ENCODE measurements around the gene SOS1. TPM values are rescaled to one million over a fixed set of nuclear protein-coding genes. Genes with fewer than 3 reads are reported as not detected.

SOS1 gene
- total RNA-seq, 4 donors from 2014 or later: 13.3 to 107 (median 40.8) TPM

- Histone ChIP-seq H3K27ac (no peak overlapping the region), H3K4me3 (no peak overlapping the region), H3K27me3 (no peaks in the 10 kb centered on the region), H3K36me3 (no peaks in the 10 kb centered on the region), H3K4me1 (no peaks in the 10 kb centered on the region), H3K9me3 (no peaks in the 10 kb centered on the region)
- intact Hi-C loops (cut with DNase I; ENCODE audit: low total_unique reads): no loop called here
- TF ChIP-seq CTCF (IDR thresholded peaks at IDR 0.05): no peak
- no peak for TF ChIP-seq POLR2A (IDR thresholded peaks at IDR 0.05)
- no peak for DNase-seq
Measured at GRCh38 chr2:39150890-39151497, 30.1 kb upstream of the SOS1 start.

- Histone ChIP-seq H3K36me3 (no peaks in the 10 kb centered on the region), H3K27ac (no peak overlapping the region), H3K9me3 (no peaks in the 10 kb centered on the region), H3K4me1 (no peaks in the 10 kb centered on the region), H3K4me3 (no peak overlapping the region), H3K27me3 (no peaks in the 10 kb centered on the region)
- intact Hi-C loops (cut with DNase I; ENCODE audit: low total_unique reads): no loop called here
- no peak for TF ChIP-seq POLR2A (IDR thresholded peaks at IDR 0.05)
- no peak for TF ChIP-seq CTCF (IDR thresholded peaks at IDR 0.05)
- no peak for DNase-seq
Measured at GRCh38 chr2:39150102-39150562, 29.3 kb upstream of the SOS1 start.

- intact Hi-C loops (cut with DNase I; ENCODE audit: low total_unique reads): no loop called here
- no peak for DNase-seq
- no peaks in the 10 kb centered on the region for H3K36me3 ChIP-seq
- no peaks in the 10 kb centered on the region for H3K27me3 ChIP-seq
- no peaks in the 10 kb centered on the region for H3K9me3 ChIP-seq
- no peaks in the 10 kb centered on the region for H3K4me1 ChIP-seq
- TF ChIP-seq POLR2A (IDR thresholded peaks at IDR 0.05): no peak
- no peak for TF ChIP-seq CTCF (IDR thresholded peaks at IDR 0.05)
- no peak overlapping the region for H3K4me3 ChIP-seq
- H3K27ac ChIP-seq: no peak overlapping the region
Measured at GRCh38 chr2:39146630-39147029, 25.8 kb upstream of the SOS1 start.

DNA sequence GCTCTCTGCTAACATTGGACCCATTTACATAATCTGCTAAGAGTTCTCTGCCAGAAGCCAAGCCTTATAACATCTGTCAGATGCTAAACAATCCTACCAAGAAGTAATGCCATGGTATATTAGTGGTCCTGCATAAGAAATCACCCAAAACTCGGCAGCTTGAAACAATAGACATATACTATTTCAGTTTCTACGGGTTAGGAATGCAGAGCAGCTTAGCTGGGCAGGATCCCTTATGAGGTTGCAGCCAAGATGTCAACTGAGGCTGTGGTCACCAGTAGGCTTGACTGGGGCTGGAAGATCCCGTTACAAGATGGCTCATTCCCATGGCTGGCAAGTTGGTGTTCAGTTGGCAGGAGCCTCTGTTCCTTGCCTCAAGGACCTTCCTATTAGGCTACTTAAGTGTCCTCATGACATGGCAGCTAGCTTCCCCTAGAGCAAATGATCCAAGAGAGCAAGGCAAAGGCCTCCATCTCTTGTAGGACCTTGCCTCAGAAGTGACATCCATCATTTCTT is 25.1 kb upstream of the SOS1 start:
- H3K9me3 ChIP-seq: no peaks in the 10 kb centered on the region
- H3K4me1 ChIP-seq: no peaks in the 10 kb centered on the region
- no peak for DNase-seq
- no peak overlapping the region for H3K4me3 ChIP-seq
- no peaks in the 10 kb centered on the region for H3K36me3 ChIP-seq
- intact Hi-C loops (cut with DNase I; ENCODE audit: low total_unique reads): no loop called here
- H3K27me3 ChIP-seq: no peaks in the 10 kb centered on the region
- no peak overlapping the region for H3K27ac ChIP-seq
- TF ChIP-seq POLR2A (IDR thresholded peaks at IDR 0.05) (no peak), CTCF (IDR thresholded peaks at IDR 0.05) (no peak)

- TF ChIP-seq CTCF (IDR thresholded peaks at IDR 0.05) (no peak), POLR2A (IDR thresholded peaks at IDR 0.05) (no peak)
- intact Hi-C loops (cut with DNase I; ENCODE audit: low total_unique reads): no loop called here
- H3K4me3 ChIP-seq: no peak overlapping the region
Measured at GRCh38 chr2:39144416-39144815, 23.6 kb upstream of the SOS1 start.

More at GRCh38 chr2:39144416-39144815, 23.6 kb upstream of the SOS1 start:
- no peaks in the 10 kb centered on the region for H3K36me3 ChIP-seq
- H3K27me3 ChIP-seq: no peaks in the 10 kb centered on the region
- no peak for DNase-seq
- no peak overlapping the region for H3K27ac ChIP-seq
- H3K9me3 ChIP-seq: no peaks in the 10 kb centered on the region
- H3K4me1 ChIP-seq: no peaks in the 10 kb centered on the region

Measured in uterus (tissue), 4 donors.